ENCODE measurements around the gene MICAL1. TPM values are rescaled to one million over a fixed set of nuclear protein-coding genes. Genes with fewer than 3 reads are reported as not detected.

MICAL1 gene
- total RNA-seq, 1 donor from 2014 or later: 55.6 TPM

DNA sequence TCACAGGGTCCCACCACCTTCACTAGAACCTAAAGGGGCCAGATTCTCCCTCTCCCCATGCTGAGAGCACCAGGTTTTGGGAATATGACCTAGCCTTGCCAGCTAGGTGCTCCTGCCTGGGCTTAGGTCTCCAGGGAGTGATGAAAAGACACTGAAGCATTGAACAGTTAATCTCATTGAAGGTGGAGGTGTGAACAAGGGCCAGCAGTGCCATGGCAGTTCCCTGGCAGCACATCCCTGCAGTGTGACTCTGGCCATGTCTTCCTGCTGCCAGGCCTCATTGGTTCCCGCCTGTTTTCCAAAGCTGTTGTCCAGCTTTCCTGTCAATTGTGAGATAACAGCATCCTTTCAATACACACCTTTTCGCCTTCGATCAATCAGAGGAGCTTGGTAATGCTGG lies 26.1 kb downstream of the MICAL1 start:
- DNase-seq (ENCODE audit: low spot score in 2 of 2): no peak
- H3K9me3 ChIP-seq: no peaks in the 10 kb centered on the region
- H3K4me1 ChIP-seq: peaks cover 0 to 3% of the 10 kb centered on the region in 2 donors
- TF ChIP-seq, protein P1, sequence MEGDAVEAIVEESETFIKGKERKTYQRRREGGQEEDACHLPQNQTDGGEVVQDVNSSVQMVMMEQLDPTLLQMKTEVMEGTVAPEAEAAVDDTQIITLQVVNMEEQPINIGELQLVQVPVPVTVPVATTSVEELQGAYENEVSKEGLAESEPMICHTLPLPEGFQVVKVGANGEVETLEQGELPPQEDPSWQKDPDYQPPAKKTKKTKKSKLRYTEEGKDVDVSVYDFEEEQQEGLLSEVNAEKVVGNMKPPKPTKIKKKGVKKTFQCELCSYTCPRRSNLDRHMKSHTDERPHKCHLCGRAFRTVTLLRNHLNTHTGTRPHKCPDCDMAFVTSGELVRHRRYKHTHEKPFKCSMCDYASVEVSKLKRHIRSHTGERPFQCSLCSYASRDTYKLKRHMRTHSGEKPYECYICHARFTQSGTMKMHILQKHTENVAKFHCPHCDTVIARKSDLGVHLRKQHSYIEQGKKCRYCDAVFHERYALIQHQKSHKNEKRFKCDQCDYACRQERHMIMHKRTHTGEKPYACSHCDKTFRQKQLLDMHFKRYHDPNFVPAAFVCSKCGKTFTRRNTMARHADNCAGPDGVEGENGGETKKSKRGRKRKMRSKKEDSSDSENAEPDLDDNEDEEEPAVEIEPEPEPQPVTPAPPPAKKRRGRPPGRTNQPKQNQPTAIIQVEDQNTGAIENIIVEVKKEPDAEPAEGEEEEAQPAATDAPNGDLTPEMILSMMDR (IDR thresholded peaks at IDR 0.05): no peak
- H3K36me3 ChIP-seq: no peaks in the 10 kb centered on the region
- no peak overlapping the region for H3K27ac ChIP-seq
- no peak overlapping the region for H3K4me3 ChIP-seq
- H3K27me3 ChIP-seq: no peaks in the 10 kb centered on the region
- intact Hi-C loops (cut with DNase I): no loop called here

DNA sequence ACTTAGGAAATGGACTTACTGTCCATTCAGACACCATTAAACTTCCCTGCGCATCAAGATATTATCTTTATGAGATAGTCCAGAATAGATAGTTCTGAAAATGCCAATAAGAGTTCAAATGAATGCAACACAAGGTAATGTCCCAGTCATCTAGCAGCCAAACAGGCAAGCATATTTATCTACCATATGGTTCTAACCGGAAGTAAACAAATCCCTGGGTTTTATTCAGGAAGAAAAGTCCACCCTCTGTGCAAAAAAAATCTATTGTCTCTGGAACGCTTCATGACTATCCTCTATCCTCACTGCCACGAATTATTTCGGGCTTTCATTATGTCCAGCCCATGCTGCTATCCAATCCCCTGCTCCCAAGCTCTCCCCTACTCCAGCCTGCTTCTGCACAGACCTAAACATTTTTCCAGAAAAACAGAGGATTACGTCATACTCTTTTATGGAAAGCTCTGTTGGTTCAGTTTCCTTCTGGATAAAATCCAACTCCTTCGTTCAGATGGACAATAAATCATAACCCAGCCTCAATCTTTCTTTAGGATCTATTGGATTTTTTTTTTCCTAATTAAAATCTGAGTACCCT lies 26.6 kb downstream of the MICAL1 start:
- H3K9me3 ChIP-seq: no peaks in the 10 kb centered on the region
- intact Hi-C loops (cut with DNase I): no loop called here
- no peak overlapping the region for H3K4me3 ChIP-seq
- no peak for DNase-seq (ENCODE audit: low spot score in 2 of 2)
- peaks cover 0 to 3% of the 10 kb centered on the region in 2 donors for H3K4me1 ChIP-seq
- H3K27ac ChIP-seq: no peak overlapping the region
- H3K27me3 ChIP-seq: no peaks in the 10 kb centered on the region
- TF ChIP-seq, protein P1 (IDR thresholded peaks at IDR 0.05): no peak
- H3K36me3 ChIP-seq: no peaks in the 10 kb centered on the region

DNA sequence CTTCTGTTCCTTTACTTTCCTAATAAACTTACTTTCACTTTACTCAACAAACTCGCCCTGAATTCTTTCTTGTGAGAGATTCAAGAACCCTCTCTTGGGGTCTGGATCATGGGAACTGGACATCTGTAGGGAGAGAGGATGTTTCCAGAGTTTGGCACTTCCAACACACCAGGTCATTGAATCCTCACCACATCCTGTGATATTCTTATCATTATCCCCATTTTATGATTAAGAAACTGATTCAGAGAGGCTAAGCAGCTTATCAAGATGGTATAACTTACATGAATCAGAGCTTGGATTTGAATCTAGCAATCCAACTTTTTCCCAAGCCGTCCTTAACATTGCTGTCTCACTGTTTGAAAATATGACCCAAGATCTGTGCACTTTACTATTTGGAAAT lies 30.6 kb downstream of the MICAL1 start:
- DNase-seq (ENCODE audit: low spot score in 2 of 2): no peak
- intact Hi-C loops (cut with DNase I): no loop called here
- Histone ChIP-seq H3K36me3 (no peaks in the 10 kb centered on the region), H3K27me3 (no peaks in the 10 kb centered on the region), H3K27ac (no peak overlapping the region), H3K4me1 (peaks cover 0 to 3% of the 10 kb centered on the region in 2 donors), H3K9me3 (no peaks in the 10 kb centered on the region), H3K4me3 (no peak overlapping the region)
- TF ChIP-seq, protein P1 (IDR thresholded peaks at IDR 0.05): no peak

DNA sequence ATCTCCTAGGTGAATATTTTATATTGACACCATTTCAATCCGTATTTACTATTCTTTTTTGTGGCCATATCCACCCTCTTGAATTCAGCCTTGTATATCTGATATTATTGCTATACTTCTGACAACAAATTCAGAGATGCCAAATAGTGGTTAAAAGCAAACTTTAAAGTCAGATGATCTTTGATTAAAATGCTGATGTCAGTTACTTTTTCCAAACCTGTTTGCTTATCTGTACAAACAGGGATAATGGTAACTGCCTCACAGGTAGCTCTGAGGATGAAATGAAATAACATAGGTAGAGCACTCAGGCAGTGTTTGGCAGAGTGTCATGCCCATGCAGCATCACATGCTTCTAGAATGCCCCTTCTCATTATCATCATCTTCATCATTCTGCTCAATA lies 34.4 kb downstream of the MICAL1 start:
- Histone ChIP-seq H3K4me3 (no peak overlapping the region), H3K27ac (no peak overlapping the region), H3K9me3 (no peaks in the 10 kb centered on the region), H3K4me1 (no peaks in the 10 kb centered on the region), H3K36me3 (no peaks in the 10 kb centered on the region), H3K27me3 (no peaks in the 10 kb centered on the region)
- TF ChIP-seq, protein P1 (IDR thresholded peaks at IDR 0.05): no peak
- intact Hi-C loops (cut with DNase I): no loop called here
- DNase-seq (ENCODE audit: low spot score in 2 of 2): no peak

DNA sequence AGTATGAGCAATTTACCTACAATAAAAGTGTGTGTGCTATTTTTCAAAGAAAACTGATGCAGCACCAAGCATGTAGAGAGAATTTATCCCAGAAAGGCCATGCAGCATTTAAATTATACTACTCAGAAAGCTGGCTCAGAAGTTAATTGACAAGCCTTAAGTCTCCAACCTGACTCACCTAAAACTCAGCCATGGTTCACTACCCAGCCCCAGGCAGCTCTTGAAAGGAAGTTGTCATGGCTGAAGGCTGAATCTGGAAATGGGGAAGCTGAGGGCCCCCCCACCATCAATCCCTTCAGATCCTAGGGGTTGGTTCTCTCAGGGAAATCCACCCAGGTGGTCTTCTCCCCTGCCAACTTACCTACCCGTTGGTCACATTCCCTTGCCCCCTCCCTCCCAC lies 34.8 kb downstream of the MICAL1 start:
- intact Hi-C loops (cut with DNase I): no loop called here
- Histone ChIP-seq H3K4me3 (no peak overlapping the region), H3K36me3 (no peaks in the 10 kb centered on the region), H3K27me3 (no peaks in the 10 kb centered on the region), H3K9me3 (no peaks in the 10 kb centered on the region), H3K27ac (no peak overlapping the region), H3K4me1 (no peaks in the 10 kb centered on the region)
- DNase-seq (ENCODE audit: low spot score in 2 of 2): no peak
- TF ChIP-seq, protein P1 (IDR thresholded peaks at IDR 0.05): no peak

DNA sequence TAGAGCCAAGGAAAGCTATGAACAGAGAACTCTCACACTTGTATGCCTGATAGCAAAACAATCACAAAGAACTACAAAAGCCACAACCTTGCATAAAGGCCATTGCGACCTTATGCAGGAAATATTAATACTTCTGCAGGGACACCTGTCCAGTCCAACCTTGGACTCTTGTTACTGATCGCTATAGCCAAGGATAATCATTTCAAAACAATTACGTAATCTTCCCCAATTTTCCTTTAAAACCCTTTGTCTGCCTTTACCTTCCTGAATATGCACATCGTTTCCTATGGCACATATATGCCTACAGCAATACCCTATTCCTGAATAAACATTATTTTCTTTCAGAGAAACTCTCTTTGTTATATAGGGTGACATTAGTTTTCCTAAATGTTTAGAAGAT lies 37.9 kb downstream of the MICAL1 start:
- Histone ChIP-seq H3K36me3 (no peaks in the 10 kb centered on the region), H3K4me1 (no peaks in the 10 kb centered on the region), H3K4me3 (no peak overlapping the region), H3K9me3 (no peaks in the 10 kb centered on the region), H3K27me3 (no peaks in the 10 kb centered on the region), H3K27ac (no peak overlapping the region)
- TF ChIP-seq, protein P1 (IDR thresholded peaks at IDR 0.05): no peak
- no peak for DNase-seq (ENCODE audit: low spot score in 2 of 2)
- intact Hi-C loops (cut with DNase I): no loop called here
